Erythroblast (primary cell): ENCODE measurements around the gene GADD45A.

Experiments
- GATA1 ChIP-seq: IDR thresholded peaks from 2 replicates; pipeline ENCODE4 v1.6.1; 2011; ENCODE audit warnings: low read depth, mild to moderate bottlenecking, control low read depth, low read length, moderate library complexity
- POLR2A ChIP-seq: IDR thresholded peaks from 2 replicates; pipeline ENCODE4 v1.6.1; 2011; ENCODE audit warnings: mild to moderate bottlenecking, low read length

DNA sequence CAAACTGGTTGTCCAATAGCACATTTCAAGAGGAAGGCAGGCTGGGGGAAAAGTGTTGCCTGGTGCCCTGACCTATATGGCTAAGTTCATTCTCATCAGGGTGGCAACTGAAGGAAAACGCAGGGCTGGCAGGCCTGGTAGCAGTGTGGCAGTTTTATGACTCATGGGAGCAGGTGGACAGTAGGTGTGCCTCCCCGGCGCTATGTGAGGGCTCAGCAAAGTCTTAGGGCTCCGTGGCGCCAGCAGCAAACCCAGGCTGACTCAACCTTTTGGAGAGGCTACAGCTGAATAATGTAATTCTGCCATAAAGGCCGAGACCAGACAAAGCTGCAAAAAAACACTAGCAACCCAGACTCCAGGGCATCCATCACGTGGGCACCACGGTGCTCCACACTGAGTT is 23.6 kb downstream of the GADD45A start:
- TF ChIP-seq POLR2A (no peak), GATA1 (no peak)
